Neural progenitor cell (in vitro differentiated cells): ENCODE data around the gene IL31RA.

ENCODE experiments used
- EZH2 ChIP-seq: fragments of 200-600 bp; sonication (generic); IDR thresholded peaks from 2 replicates; pipeline ENCODE4 v1.6.1; 2017; ENCODE audit warnings: antibody characterized with exemption, mild to moderate bottlenecking, moderate library complexity
- TF ChIP-seq, protein P1 (sequence below): fragments of 200-600 bp; sonication (generic); IDR thresholded peaks from 2 replicates; pipeline ENCODE4 v1.5.1; 2017; ENCODE audit warnings: antibody characterized with exemption, mild to moderate bottlenecking

DNA sequence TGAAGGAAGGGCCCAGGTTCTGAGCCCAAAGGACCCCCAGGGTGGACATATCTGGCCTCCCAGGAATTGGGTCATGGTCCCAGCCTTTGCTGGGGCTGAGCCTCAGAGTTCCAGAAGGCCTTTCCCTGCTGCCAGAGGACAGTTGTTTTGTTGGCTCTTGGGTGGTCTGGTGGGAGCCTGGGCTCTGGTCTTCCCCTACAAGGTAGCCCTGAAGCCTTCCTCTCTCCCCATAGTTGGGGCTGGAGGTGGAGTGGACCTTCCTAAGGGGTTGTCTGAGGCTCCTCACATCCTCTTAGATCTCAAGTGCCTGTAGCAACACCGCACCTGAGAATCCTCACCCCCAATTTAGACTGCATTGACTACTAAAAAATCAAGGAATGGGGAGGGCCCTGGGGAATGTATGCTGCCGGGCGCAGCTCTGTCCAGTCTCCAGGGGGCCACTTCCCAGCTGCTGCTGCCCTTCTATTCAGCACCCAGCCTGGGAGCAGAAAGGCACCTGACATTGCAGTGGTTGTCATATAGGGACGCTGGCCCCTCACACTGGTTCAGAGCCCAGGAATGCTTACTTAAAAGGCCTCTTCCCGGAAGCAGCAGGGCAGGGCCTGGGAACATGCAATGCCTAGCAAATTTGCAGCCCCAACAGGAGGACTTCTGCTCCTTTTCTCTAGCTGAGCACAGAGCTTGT is 66.4 kb downstream of the IL31RA start:
- TF ChIP-seq, protein P1, sequence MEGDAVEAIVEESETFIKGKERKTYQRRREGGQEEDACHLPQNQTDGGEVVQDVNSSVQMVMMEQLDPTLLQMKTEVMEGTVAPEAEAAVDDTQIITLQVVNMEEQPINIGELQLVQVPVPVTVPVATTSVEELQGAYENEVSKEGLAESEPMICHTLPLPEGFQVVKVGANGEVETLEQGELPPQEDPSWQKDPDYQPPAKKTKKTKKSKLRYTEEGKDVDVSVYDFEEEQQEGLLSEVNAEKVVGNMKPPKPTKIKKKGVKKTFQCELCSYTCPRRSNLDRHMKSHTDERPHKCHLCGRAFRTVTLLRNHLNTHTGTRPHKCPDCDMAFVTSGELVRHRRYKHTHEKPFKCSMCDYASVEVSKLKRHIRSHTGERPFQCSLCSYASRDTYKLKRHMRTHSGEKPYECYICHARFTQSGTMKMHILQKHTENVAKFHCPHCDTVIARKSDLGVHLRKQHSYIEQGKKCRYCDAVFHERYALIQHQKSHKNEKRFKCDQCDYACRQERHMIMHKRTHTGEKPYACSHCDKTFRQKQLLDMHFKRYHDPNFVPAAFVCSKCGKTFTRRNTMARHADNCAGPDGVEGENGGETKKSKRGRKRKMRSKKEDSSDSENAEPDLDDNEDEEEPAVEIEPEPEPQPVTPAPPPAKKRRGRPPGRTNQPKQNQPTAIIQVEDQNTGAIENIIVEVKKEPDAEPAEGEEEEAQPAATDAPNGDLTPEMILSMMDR, result no peak
- TF ChIP-seq EZH2, result no peak
